Natural killer cell (primary cell): ENCODE data around the gene CBX4. TPM values are rescaled to one million over a fixed set of nuclear protein-coding genes. Genes with fewer than 3 reads are reported as not detected.
A peak's percentile ranks its signal among the peaks of the same experiment; 100 is the strongest.

Experiments
- ATAC-seq, 3 donors: fragments of 150-1000 bp in 2 of 3; fragments of 200-7000 bp in 1 of 3; cut with Tn5 transposase; 1 replicate in 1 of 3; 2 replicates in 2 of 3; pipeline ENCODE4 v1.10.0; 2021; ENCODE audit warnings: mild to moderate bottlenecking in 2 of 3, moderate library complexity in 2 of 3
- DNase-seq, 2 donors: peaks; one replicate each; pipeline versions ENCODE4 v3.0.0 to v3.0.0-alpha.2; 2013 to 2021; ENCODE audit warnings: mixed read lengths in 1 of 2
- H3K27ac ChIP-seq: one replicate; pipeline ENCODE4 v1.5.1; 2013; ENCODE audit warnings: mild to moderate bottlenecking, low read length
- H3K27me3 ChIP-seq: one replicate; pipeline ENCODE4 v1.6.1; 2013; ENCODE audit warnings: low read length; ENCODE audit not compliant: control insufficient read depth, insufficient read depth
- H3K36me3 ChIP-seq: one replicate; pipeline ENCODE4 v1.6.1; 2013; ENCODE audit warnings: low read length; ENCODE audit not compliant: control insufficient read depth, insufficient read depth
- H3K4me1 ChIP-seq: one replicate; pipeline ENCODE4 v1.6.1; 2013; ENCODE audit warnings: low read length; ENCODE audit not compliant: control insufficient read depth, insufficient read depth
- H3K4me3 ChIP-seq: one replicate; pipeline ENCODE4 v1.5.1; 2013; ENCODE audit warnings: low read length
- H3K9me3 ChIP-seq: one replicate; pipeline ENCODE4 v1.6.1; 2013; ENCODE audit warnings: low read length; ENCODE audit not compliant: control insufficient read depth, insufficient read depth
- H3K27ac Mint-ChIP-seq, 2 donors: one replicate each; pipeline ENCODE4 v1.8.0; 2022; ENCODE audit warnings: mild to moderate bottlenecking in 2 of 2, mixed read lengths in 2 of 2, moderate library complexity in 1 of 2
- H3K27me3 Mint-ChIP-seq, 2 donors: one replicate each; pipeline ENCODE4 v1.8.0; 2022; ENCODE audit warnings: low read depth in 2 of 2, mixed read lengths in 2 of 2
- H3K36me3 Mint-ChIP-seq: one replicate; pipeline ENCODE4 v1.8.0; 2022; ENCODE audit warnings: mixed read lengths
- H3K4me1 Mint-ChIP-seq, 2 donors: one replicate each; pipeline ENCODE4 v1.8.0; 2022; ENCODE audit warnings: mixed read lengths in 2 of 2
- H3K4me3 Mint-ChIP-seq: one replicate; pipeline ENCODE4 v1.8.0; 2022; ENCODE audit warnings: mild to moderate bottlenecking, moderate library complexity, mixed read lengths
- H3K9me3 Mint-ChIP-seq, 2 donors: one replicate each; pipeline ENCODE4 v1.8.0; 2022; ENCODE audit warnings: mixed read lengths in 2 of 2
- CTCF ChIP-seq: fragments of 200-600 bp; IDR thresholded peaks from one replicate; pipeline ENCODE4 v1.8.0; 2022; ENCODE audit warnings: antibody characterized with exemption
- WGBS: methylation state at CpG from one replicate; pipeline ENCODE4 v1.1.7; 2013; ENCODE audit warnings: missing lambda C conversion rate; ENCODE audit not compliant: insufficient coverage; 5-methylcytosine and 5-hydroxymethylcytosine counted together
- intact Hi-C: fragments of 100-400 bp; cut with micrococcal nuclease; formaldehyde crosslinking; loops from one replicate; pipeline ENCODE4 v1.14.2; 2022
- total RNA-seq, 4 donors: library from RNA; stranded (reverse); fragments of 120-200 nt in 1 of 4; gene quantifications; one replicate each; pipeline versions ENCODE4 v1.2.3 to v1.2.4, GENCODE V29; 2013 to 2022

CBX4 gene
- total RNA-seq, 3 donors from 2014 or later (not counting 1 experiment from before 2014, with no cell fraction given): 147 to 220 (median 217) TPM

- no peak for DNase-seq
- Histone ChIP-seq H3K36me3 (no peaks in the 10 kb centered on the region), H3K27me3 (peaks cover 51% of the 10 kb centered on the region), H3K4me3 (no peak overlapping the region), H3K27ac (no peak overlapping the region), H3K9me3 (no peaks in the 10 kb centered on the region), H3K4me1 (peaks cover 26% of the 10 kb centered on the region)
- H3K4me1 Mint-ChIP-seq: no peaks in the 10 kb centered on the region
- no peaks in the 10 kb centered on the region for H3K9me3 Mint-ChIP-seq
- H3K27me3 Mint-ChIP-seq: peaks cover 32 to 46% of the 10 kb centered on the region in 2 donors
- 24% methylated on average over 51 of the region's 52 CpGs for WGBS
- peak in 1 of 3 donors; percentile 16 for ATAC-seq
- TF ChIP-seq CTCF: no peak
- H3K36me3 Mint-ChIP-seq: no peaks in the 10 kb centered on the region
- H3K27ac Mint-ChIP-seq: no peak overlapping the region
- intact Hi-C loops: loop anchor here (10.0 kb wide), 1 partner anchor 126 kb away; no protein-coding TSS in a partner anchor
- peak overlapping the region; percentile 35 for H3K4me3 Mint-ChIP-seq
These were observed 50.0 kb downstream of the CBX4 start for GRCh38 chr17:79788989-79789942.

GRCh38 chr17:79788455-79788854, 50.8 kb downstream of the CBX4 start:
- Histone ChIP-seq H3K27ac (no peak overlapping the region), H3K27me3 (peaks cover 50% of the 10 kb centered on the region), H3K9me3 (no peaks in the 10 kb centered on the region), H3K4me3 (no peak overlapping the region), H3K36me3 (no peaks in the 10 kb centered on the region), H3K4me1 (peaks cover 26% of the 10 kb centered on the region)
- Mint-ChIP-seq H3K27ac (no peak overlapping the region), H3K4me1 (no peaks in the 10 kb centered on the region), H3K9me3 (no peaks in the 10 kb centered on the region), H3K27me3 (peaks cover 32 to 46% of the 10 kb centered on the region in 2 donors), H3K36me3 (no peaks in the 10 kb centered on the region), H3K4me3 (no peak overlapping the region)
- ATAC-seq (no peak), DNase-seq (no peak)
- 78% methylated on average over 4 of the region's 5 CpGs for WGBS
- TF ChIP-seq CTCF: no peak
- intact Hi-C loops: loop anchor here (10.0 kb wide), 1 partner anchor 126 kb away; no protein-coding TSS in a partner anchor

- no peak overlapping the region for H3K4me3 Mint-ChIP-seq
- intact Hi-C loops: loop anchor here (10.0 kb wide), 1 partner anchor 128 kb away; no protein-coding TSS in a partner anchor
These were observed 52.2 kb downstream of the CBX4 start for GRCh38 chr17:79786930-79787643.

More at GRCh38 chr17:79786930-79787643, 52.2 kb downstream of the CBX4 start:
- H3K27ac ChIP-seq: no peak overlapping the region
- TF ChIP-seq CTCF: no peak
- H3K9me3 ChIP-seq: no peaks in the 10 kb centered on the region
- WGBS: 91% methylated on average over 10 of the region's 12 CpGs
- H3K4me1 Mint-ChIP-seq: peaks cover 0 to 2% of the 10 kb centered on the region in 2 donors
- no peak for DNase-seq
- peaks cover 26% of the 10 kb centered on the region for H3K4me1 ChIP-seq
- H3K27me3 ChIP-seq: peaks cover 44% of the 10 kb centered on the region
- H3K36me3 ChIP-seq: no peaks in the 10 kb centered on the region
- H3K27me3 Mint-ChIP-seq: peaks cover 46 to 53% of the 10 kb centered on the region in 2 donors
- H3K4me3 ChIP-seq: no peak overlapping the region
- no peaks in the 10 kb centered on the region for H3K36me3 Mint-ChIP-seq
- H3K9me3 Mint-ChIP-seq: no peaks in the 10 kb centered on the region
- no peak overlapping the region for H3K27ac Mint-ChIP-seq
- no peak for ATAC-seq
